NCI-H82 treated with DMSO at 0.1 percent for 48 hours (cell line): ENCODE data around the gene TDRD12.
"Not testable (repeated sequence)": the region's sequence is repeated elsewhere in the genome, so short reads cannot be mapped to it uniquely, and the experiment has no call there.

Experiments used
- DNase-seq: peaks from one replicate; lab custom pipeline; 2025; ENCODE audit not compliant: unreplicated experiment; lab: John Stamatoyannopoulos, UW

The TDRD12 gene

GRCh38 chr19:32866061-32866460 is 146.5 kb downstream of the TDRD12 start:
- no peak for DNase-seq

- no peak for DNase-seq
These were observed 147.1 kb downstream of the TDRD12 start for GRCh38 chr19:32866564-32867265.

- DNase-seq = not testable (repeated sequence)
These were observed 147.9 kb downstream of the TDRD12 start for GRCh38 chr19:32867436-32867835.

GRCh38 chr19:32868206-32868950 is 148.8 kb downstream of the TDRD12 start:
- DNase-seq = no peak

- DNase-seq = no peak
These were observed 149.9 kb downstream of the TDRD12 start, which contains the start of gene SLC7A9 for GRCh38 chr19:32869369-32869965. Gene SLC7A9 (minus strand): TSS chr19:32869767. CDS start chr19:32868534, 1,233 bp downstream.

GRCh38 chr19:32869966-32870573 is 150.5 kb downstream of the TDRD12 start:
- DNase-seq = no peak

GRCh38 chr19:32870981-32871451 is 151.4 kb downstream of the TDRD12 start:
- no peak for DNase-seq

GRCh38 chr19:32872391-32872790 is 152.8 kb downstream of the TDRD12 start:
- DNase-seq = no peak

- DNase-seq = no peak
These were observed 153.8 kb downstream of the TDRD12 start for GRCh38 chr19:32873247-32873959.

GRCh38 chr19:32874605-32875004 is 155.0 kb downstream of the TDRD12 start:
- DNase-seq = no peak

GRCh38 chr19:32875428-32875827 is 155.9 kb downstream of the TDRD12 start:
- no peak for DNase-seq

- no peak for DNase-seq
These were observed 156.8 kb downstream of the TDRD12 start for GRCh38 chr19:32876236-32876918.

- DNase-seq = no peak
These were observed 157.3 kb downstream of the TDRD12 start for GRCh38 chr19:32876919-32877285.
